GM12801 (cell line): ENCODE data around the gene A3GALT2.

ENCODE experiments used
- CTCF ChIP-seq: IDR thresholded peaks from one replicate; pipeline ENCODE4 v1.5.1; 2011; ENCODE audit warnings: control low read depth; ENCODE audit not compliant: insufficient read length; ENCODE audit errors: extremely low read depth

Gene A3GALT2

DNA sequence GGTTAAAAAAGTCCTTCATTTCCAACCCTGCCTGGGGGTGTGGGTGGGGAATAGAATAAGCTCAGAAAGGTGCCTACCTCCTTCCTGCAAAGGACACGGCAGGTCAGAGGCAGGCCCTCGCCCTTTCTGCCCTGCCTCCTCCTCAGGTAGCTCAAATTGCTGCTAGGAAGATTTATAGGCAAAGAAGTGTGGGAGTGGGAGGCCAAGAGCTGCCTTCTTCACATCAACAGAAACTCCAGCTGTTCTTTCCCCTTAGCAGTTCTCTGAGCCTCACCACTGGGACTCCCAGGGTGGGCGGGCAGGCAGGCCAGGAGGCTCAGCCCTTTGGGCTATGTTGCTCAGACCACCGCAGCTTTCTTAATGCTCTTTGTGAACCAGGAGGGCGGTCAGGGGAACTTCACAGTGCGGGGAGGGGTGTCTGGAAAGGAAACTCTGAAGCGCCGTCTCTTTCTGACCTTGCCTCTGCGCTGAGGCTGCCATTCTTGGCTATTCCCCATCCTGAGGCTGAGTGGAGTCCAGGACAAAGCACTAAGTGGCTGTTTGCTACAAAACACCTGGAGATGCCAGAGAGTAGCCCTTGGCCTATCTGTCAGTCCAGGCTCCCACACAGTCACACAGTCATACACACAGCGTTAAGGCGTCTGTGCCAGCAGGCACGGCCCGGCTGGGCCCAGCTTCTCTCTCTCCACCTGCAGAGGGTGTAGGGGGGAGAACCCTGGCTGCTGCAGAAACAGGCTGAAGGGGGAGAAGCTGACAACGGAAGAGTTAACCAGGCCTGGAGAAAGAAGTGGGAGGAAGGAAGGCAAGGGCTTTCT, 3.0 kb upstream of the A3GALT2 start:
- no peak for TF ChIP-seq CTCF

GRCh38 chr1:33322870-33323585, 2.1 kb upstream of the A3GALT2 start:
- no peak for TF ChIP-seq CTCF

DNA sequence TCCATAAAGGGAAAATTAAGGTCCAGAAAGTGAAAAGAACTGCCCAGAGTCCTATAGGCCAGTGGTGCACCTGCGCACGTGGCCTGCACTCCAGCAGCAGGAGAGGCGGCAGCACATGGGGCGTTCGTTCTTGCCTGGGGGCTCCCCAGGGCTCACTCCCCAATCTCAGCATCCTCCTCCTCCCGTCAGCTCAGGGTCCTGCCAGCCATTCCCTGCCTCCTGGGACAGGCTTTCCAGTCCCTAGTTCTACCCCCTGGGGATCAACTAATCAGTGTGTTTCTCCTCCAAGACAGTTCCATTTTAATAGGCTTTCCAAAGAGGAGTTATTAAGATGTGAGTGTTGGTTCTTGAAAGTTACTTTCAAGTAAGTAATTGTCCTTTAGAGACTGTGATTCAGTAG, 1.2 kb upstream of the A3GALT2 start:
- no peak for TF ChIP-seq CTCF

DNA sequence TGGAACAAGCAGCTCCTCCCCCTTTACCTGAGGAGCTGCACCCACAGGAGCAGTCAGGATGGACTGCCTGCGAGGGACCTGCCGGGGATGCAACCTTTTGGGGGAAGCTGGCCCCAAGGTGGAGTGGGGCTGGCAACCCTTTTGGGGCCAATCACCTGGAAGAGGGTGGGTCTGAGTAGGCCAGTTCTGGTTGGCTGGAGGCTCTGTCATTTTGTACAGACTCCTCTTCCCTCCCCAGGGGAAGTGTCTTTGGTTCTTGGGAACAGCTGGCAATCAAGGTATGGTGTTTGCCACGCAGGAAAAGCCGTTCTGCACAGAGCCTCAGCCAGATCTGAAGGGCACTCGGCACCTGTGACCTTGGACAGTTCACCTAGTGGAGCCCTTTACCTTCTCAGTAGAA, 280 bp upstream of the A3GALT2 start:
- no peak for TF ChIP-seq CTCF

GRCh38 chr1:33319949-33320618, 814 bp downstream of the A3GALT2 start:
- TF ChIP-seq CTCF = no peak

DNA sequence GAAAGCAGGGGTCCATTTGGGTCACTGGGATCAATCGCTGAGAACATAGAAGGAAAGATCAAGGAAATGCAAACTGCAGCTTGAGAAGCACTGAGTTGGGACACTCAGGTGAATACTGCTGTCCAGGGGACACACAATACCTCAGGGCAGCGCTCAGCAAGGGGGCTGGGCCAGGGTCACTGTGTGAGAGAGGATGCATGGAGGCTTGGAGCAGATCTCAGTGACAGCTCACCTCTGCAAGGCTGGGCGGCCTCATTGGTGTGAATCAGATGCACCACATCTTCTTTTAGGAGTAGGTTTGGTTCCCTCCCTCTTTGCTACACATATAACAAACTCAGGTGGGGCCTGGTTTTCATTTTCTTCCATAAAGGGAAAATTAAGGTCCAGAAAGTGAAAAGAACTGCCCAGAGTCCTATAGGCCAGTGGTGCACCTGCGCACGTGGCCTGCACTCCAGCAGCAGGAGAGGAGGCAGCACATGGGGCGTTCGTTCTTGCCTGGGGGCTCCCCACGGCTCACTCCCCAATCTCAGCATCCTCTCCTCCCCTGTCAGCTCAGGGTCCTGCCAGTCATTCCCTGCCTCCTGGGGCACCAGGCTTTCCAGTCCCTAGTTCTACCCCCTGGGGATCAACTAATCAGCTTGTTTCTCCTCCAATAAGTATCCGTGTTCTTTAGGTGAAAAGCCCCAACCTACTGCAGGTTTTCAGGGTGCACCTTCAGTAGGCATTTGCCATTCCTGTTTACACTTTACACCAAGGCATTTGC, 1.5 kb downstream of the A3GALT2 start:
- no peak for TF ChIP-seq CTCF

- no peak for TF ChIP-seq CTCF
These were observed 3.0 kb downstream of the A3GALT2 start for GRCh38 chr1:33317946-33318345.
